ENCODE data around the gene SLF1.

GRCh38 chr5:94618029-94618492 lies 408 bp upstream of the SLF1 start:
- TF ChIP-seq POLR2AphosphoS5 (IDR thresholded peaks at IDR 0.05; ENCODE audit: low read depth, low read length) (no peak), REST (IDR thresholded peaks at IDR 0.05; ENCODE audit: insufficient read depth in 1 of 2, low read depth in 2 of 2, low read length in 2 of 2) (no peak), TAF1 (IDR thresholded peaks at IDR 0.05; ENCODE audit: borderline replicate concordance, insufficient read depth, low read length) (no peak), SIN3A (IDR thresholded peaks at IDR 0.05; ENCODE audit: borderline replicate concordance, insufficient read depth, low read length) (no peak), FOXP2 (optimal IDR thresholded peaks at IDR 0.05; ENCODE audit: borderline replicate concordance, extremely low read depth, extremely low read length, insufficient read depth) (no peak)

All from PFSK-1 (cell line).